Activated naive CD4-positive, alpha-beta T cell treated with Interleukin-2 at 50 U/mL for 16 hours (primary cell): ENCODE results near the gene CSNK1G1.
"Not testable (repeated sequence)": the region's sequence is repeated elsewhere in the genome, so short reads cannot be mapped to it uniquely, and the experiment has no call there.

ENCODE experiments used
- DNase-seq: peaks from one replicate; pipeline ENCODE4 v3.0.0-alpha.2; 2020

The CSNK1G1 gene

GRCh38 chr15:64348455-64348854 lies 7.5 kb downstream of the CSNK1G1 start:
- no peak for DNase-seq

DNA sequence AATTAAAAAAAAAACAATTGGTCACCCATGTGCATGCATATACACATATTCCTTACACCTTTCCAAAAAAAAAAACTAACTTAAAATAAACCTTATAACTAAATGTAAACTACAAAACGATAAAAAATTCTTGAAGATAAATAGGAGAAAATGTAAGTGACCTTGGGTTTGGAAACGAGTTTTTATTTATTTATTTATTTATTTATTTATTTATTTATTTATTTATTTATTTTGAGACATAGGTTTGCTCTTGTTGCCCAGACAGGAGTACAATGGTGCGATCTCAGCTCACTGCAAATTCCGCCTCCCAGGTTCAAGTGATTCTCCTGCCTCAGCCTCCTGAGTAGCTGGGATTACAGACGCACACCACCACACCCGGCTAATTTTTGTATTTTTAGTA lies 9.7 kb downstream of the CSNK1G1 start:
- DNase-seq = not testable (repeated sequence)

- no peak for DNase-seq
Observed at GRCh38 chr15:64344651-64345294, 11.2 kb downstream of the CSNK1G1 start.

DNA sequence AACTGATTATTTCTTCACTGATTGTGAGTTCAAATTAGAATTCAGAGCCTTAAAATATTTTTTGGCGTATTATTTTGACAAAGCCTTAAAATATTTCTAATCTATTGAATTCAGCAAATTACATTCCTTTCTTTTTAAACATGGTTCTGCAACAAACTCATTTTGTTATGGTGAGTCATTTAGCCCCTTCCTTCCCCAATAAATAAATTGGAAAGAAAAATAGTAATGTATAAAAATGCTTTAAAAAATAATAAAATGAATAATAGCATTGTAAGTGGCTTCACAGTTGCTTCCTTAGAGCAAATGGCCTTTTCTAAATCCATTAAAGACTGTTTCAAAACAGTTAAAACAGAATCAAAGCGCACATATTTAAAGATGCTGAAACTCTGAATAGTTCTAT lies 12.1 kb downstream of the CSNK1G1 start:
- DNase-seq = no peak

GRCh38 chr15:64343222-64343621 lies 12.8 kb downstream of the CSNK1G1 start:
- no peak for DNase-seq

- DNase-seq = no peak
Observed at GRCh38 chr15:64341961-64342360, 14.0 kb downstream of the CSNK1G1 start.

DNA sequence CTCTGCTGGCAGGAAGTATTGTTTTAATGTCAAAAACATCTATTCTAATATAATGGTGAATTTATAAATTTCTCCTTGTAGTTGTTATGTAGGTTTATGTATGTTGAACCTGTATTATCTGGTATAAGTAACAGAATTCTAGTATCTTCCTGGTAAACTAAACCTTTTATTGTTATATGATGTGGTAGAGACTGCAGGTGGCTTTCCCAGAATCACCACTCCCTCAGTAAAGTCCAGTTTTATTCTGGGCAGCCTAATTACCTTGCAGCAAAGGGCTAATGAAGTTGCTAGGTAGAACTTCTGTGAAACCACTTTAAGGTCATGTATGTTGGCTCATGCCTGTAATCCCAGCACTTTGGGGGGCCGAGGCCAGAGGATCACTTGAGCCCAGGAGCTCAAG lies 15.6 kb downstream of the CSNK1G1 start:
- DNase-seq = no peak

DNA sequence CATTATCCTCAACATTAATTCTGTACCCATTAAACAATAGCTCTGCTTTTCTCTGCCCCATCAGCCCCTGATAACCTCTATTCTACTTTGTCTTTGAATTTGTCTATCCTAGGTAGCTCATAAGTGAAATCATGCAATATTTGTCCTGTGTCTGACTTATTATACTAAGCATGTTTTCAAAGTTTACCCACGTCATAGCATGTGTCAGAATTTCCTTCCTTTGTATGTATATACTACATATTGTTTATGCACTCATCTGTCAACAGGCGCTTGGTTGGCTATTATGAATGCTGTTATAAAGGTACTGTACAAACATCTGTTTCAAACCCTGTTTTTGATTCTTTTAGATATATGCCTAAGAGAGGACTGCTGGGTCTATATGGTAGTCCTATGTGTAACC lies 18.2 kb downstream of the CSNK1G1 start:
- DNase-seq = no peak

GRCh38 chr15:64333986-64334929 lies 21.7 kb downstream of the CSNK1G1 start:
- DNase-seq = peak; percentile 31

- no peak for DNase-seq
Observed at GRCh38 chr15:64333516-64333915, 22.5 kb downstream of the CSNK1G1 start.

GRCh38 chr15:64331668-64332067 lies 24.3 kb downstream of the CSNK1G1 start:
- not testable (repeated sequence) for DNase-seq

GRCh38 chr15:64326975-64327374 lies 29.0 kb downstream of the CSNK1G1 start:
- not testable (repeated sequence) for DNase-seq

- not testable (repeated sequence) for DNase-seq
Observed at GRCh38 chr15:64326458-64326857, 29.5 kb downstream of the CSNK1G1 start.

- DNase-seq = no peak
Observed at GRCh38 chr15:64324165-64324877, 31.7 kb downstream of the CSNK1G1 start.

GRCh38 chr15:64315216-64315615 lies 40.8 kb downstream of the CSNK1G1 start:
- no peak for DNase-seq

GRCh38 chr15:64314456-64314855 lies 41.5 kb downstream of the CSNK1G1 start:
- DNase-seq = no peak

DNA sequence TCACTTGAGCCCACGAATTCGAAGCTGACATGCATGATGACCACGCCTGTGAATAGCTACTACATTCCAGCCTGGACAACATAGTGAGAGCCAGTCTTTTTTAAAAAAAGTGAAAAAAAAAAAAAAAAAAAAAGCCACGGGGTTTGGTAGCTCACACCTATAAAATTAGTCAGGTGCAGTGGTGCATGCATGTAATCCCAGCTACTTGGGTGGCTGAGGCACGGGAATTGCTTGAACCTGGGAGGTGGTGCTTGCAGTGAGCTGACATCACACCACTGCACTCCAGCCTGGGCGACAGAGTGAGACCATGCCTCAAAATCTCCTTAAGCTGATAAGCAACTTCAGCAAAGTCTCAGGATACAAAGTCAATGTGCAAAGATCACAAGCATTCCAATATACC lies 44.4 kb downstream of the CSNK1G1 start:
- DNase-seq = no peak

GRCh38 chr15:64310036-64310435 lies 45.9 kb downstream of the CSNK1G1 start:
- DNase-seq = no peak

DNA sequence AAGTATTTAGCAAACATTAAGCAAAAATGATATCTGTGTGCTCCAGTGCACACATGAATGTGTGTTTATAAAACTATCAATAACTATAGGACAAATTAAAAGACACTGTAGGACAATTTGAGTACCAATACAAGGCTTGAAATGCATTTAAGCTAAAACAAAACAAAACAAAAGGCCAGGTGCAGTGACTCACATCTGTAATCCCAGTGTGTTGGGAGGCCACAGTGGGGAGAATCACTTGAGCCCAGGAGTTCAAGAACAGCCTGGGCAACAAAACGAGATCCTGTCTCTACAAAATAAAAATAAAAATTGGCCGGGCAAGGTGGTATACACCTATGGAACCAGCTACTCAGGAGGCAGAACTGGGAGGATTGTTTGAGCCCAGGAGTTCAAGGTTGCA lies 50.7 kb downstream of the CSNK1G1 start:
- no peak for DNase-seq

GRCh38 chr15:64289550-64289949 lies 66.4 kb downstream of the CSNK1G1 start:
- no peak for DNase-seq

- DNase-seq = no peak
Observed at GRCh38 chr15:64288999-64289398, 67.0 kb downstream of the CSNK1G1 start.

DNA sequence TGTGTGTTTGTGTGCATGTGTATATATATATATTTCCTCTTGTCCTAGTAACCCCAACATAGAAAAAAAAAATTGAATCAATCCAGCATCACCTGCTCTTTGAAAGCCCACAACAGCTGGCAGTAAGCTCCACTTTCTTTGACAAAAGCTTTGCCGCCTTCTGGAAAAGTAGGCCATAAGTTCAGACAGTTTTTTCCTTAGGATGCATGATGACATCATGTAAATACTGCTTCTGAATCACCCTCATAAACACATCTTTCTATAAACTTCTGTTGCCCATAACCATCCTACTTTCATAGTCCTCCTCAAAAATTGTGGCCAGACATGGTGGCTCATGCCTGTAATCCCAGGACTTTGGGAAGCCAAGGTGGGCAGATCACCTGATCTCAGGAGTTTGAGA lies 67.4 kb downstream of the CSNK1G1 start:
- no peak for DNase-seq

GRCh38 chr15:64287953-64288352 lies 68.0 kb downstream of the CSNK1G1 start:
- no peak for DNase-seq

DNA sequence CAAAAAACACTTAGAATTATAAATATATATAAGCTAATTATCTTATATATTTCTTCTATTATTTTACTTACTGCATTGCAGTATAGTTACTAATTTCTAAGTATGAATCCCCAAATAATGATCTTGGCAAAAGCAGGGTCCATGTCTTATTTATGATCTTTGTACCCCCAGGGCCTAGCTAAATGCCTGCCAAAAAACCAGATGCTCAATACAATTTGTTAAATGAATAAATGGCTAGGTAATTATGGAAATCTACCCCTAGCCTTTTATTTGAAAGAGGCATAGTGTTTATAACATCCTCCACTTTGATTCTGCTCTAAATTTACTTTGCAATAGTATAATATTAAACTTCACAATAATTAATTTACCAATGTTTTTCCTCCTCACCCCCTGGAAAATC lies 69.5 kb downstream of the CSNK1G1 start:
- DNase-seq = no peak
